ENCODE data around the gene TTYH1. TPM values are rescaled to one million over a fixed set of nuclear protein-coding genes. Genes with fewer than 3 reads are reported as not detected.

Gene TTYH1
- total RNA-seq, 1 donor from 2014 or later, result 2.9 TPM

GRCh38 chr19:54421169-54421516 lies 5.9 kb downstream of the TTYH1 start:
- Mint-ChIP-seq H3K9me3 (ENCODE audit: unreplicated experiment) (peaks cover 16% of the 10 kb centered on the region), H3K4me1 (ENCODE audit: low read depth, unreplicated experiment) (peaks cover 20% of the 10 kb centered on the region), H3K27me3 (ENCODE audit: unreplicated experiment) (peaks cover 13% of the 10 kb centered on the region), H3K4me3 (ENCODE audit: unreplicated experiment) (no peak overlapping the region), H3K27ac (ENCODE audit: unreplicated experiment) (no peak overlapping the region), H3K36me3 (ENCODE audit: unreplicated experiment) (peaks cover 6% of the 10 kb centered on the region)
- no peak for TF ChIP-seq CTCF (IDR thresholded peaks at IDR 0.05; ENCODE audit: partially characterized antibody, unreplicated experiment)
- DNase-seq, result no peak

- no peak for TF ChIP-seq CTCF (IDR thresholded peaks at IDR 0.05; ENCODE audit: partially characterized antibody, unreplicated experiment)
- H3K27ac Mint-ChIP-seq (ENCODE audit: unreplicated experiment), result no peak overlapping the region
- H3K4me3 Mint-ChIP-seq (ENCODE audit: unreplicated experiment), result no peak overlapping the region
- no peak for DNase-seq
- peaks cover 6% of the 10 kb centered on the region for H3K36me3 Mint-ChIP-seq (ENCODE audit: unreplicated experiment)
- H3K9me3 Mint-ChIP-seq (ENCODE audit: unreplicated experiment), result peaks cover 16% of the 10 kb centered on the region
- H3K4me1 Mint-ChIP-seq (ENCODE audit: low read depth, unreplicated experiment), result peaks cover 20% of the 10 kb centered on the region
- peaks cover 13% of the 10 kb centered on the region for H3K27me3 Mint-ChIP-seq (ENCODE audit: unreplicated experiment)
These were observed 6.3 kb downstream of the TTYH1 start for GRCh38 chr19:54421521-54421920.

GRCh38 chr19:54422136-54422535 lies 6.9 kb downstream of the TTYH1 start:
- Mint-ChIP-seq H3K27ac (ENCODE audit: unreplicated experiment) (no peak overlapping the region), H3K4me1 (ENCODE audit: low read depth, unreplicated experiment) (peaks cover 18% of the 10 kb centered on the region)
- DNase-seq, result peak; percentile 44

GRCh38 chr19:54424201-54424600 lies 8.9 kb downstream of the TTYH1 start:
- H3K36me3 Mint-ChIP-seq (ENCODE audit: unreplicated experiment), result no peaks in the 10 kb centered on the region
- H3K9me3 Mint-ChIP-seq (ENCODE audit: unreplicated experiment), result peaks cover 7% of the 10 kb centered on the region
- no peak overlapping the region for H3K4me3 Mint-ChIP-seq (ENCODE audit: unreplicated experiment)
- DNase-seq, result no peak
- no peak overlapping the region for H3K27ac Mint-ChIP-seq (ENCODE audit: unreplicated experiment)
- peaks cover 8% of the 10 kb centered on the region for H3K4me1 Mint-ChIP-seq (ENCODE audit: low read depth, unreplicated experiment)
- TF ChIP-seq CTCF (IDR thresholded peaks at IDR 0.05; ENCODE audit: partially characterized antibody, unreplicated experiment), result no peak
- peaks cover 13% of the 10 kb centered on the region for H3K27me3 Mint-ChIP-seq (ENCODE audit: unreplicated experiment)

More at GRCh38 chr19:54422136-54422535, 6.9 kb downstream of the TTYH1 start:
- Mint-ChIP-seq H3K4me3 (ENCODE audit: unreplicated experiment) (no peak overlapping the region), H3K36me3 (ENCODE audit: unreplicated experiment) (peaks cover 4% of the 10 kb centered on the region), H3K9me3 (ENCODE audit: unreplicated experiment) (peaks cover 15% of the 10 kb centered on the region), H3K27me3 (ENCODE audit: unreplicated experiment) (peaks cover 16% of the 10 kb centered on the region)
- TF ChIP-seq CTCF (IDR thresholded peaks at IDR 0.05; ENCODE audit: partially characterized antibody, unreplicated experiment), result no peak

GRCh38 chr19:54424660-54425381 lies 9.6 kb downstream of the TTYH1 start:
- Mint-ChIP-seq H3K9me3 (ENCODE audit: unreplicated experiment) (peaks cover 7% of the 10 kb centered on the region), H3K36me3 (ENCODE audit: unreplicated experiment) (no peaks in the 10 kb centered on the region), H3K4me1 (ENCODE audit: low read depth, unreplicated experiment) (peaks cover 7% of the 10 kb centered on the region), H3K27ac (ENCODE audit: unreplicated experiment) (no peak overlapping the region), H3K27me3 (ENCODE audit: unreplicated experiment) (peaks cover 16% of the 10 kb centered on the region), H3K4me3 (ENCODE audit: unreplicated experiment) (no peak overlapping the region)
- DNase-seq, result no peak
- no peak for TF ChIP-seq CTCF (IDR thresholded peaks at IDR 0.05; ENCODE audit: partially characterized antibody, unreplicated experiment)

Data from glutamatergic neuron (in vitro differentiated cells).